IMR-90 (cell line): Measurements from ENCODE around the gene DISC1. TPM values are rescaled to one million over a fixed set of nuclear protein-coding genes. Genes with fewer than 3 reads are reported as not detected.

ENCODE experiments used
- ATAC-seq: fragments of 200-7000 bp; cut with Tn5 transposase; 2 replicates; pipeline ENCODE4 v1.9.1; 2020; ENCODE audit warnings: low read depth, mild to moderate bottlenecking, moderate library complexity
- BruUV-seq: library from RNA; stranded (reverse); fragments of 400-500 nt; replicated peaks from 2 replicates; lab custom pipeline; 2021; lab: Mats Ljungman, UMichigan
- CTCF ChIA-PET: fragments of 300-600 bp; formaldehyde crosslinking; extraction: SDS; loops from one replicate; lab custom pipeline; 2021; ENCODE audit warnings: antibody characterized with exemption; lab: Yijun Ruan, JAX
- POLR2A ChIA-PET: fragments of 300-600 bp; sonication (Branson Sonifier 250); formaldehyde crosslinking; loops from one replicate; lab custom pipeline; 2022; ENCODE audit warnings: antibody characterized with exemption; ENCODE audit not compliant: unreplicated experiment; lab: Charles Lee
- DNase-seq: peaks from one replicate; pipeline ENCODE4 v3.0.0; 2013
- H2AFZ ChIP-seq: replicated peaks from 2 replicates; pipeline ENCODE3; 2013; ENCODE audit warnings: low read length, mild to moderate bottlenecking; ENCODE audit not compliant: poor library complexity
- H2AK5ac ChIP-seq: 2 replicates; pipeline ENCODE4 v1.6.1; 2013; ENCODE audit warnings: low read depth, low read length, inconsistent platforms
- H2AK9ac ChIP-seq: replicated peaks from 2 replicates; pipeline ENCODE3; 2013; ENCODE audit warnings: mild to moderate bottlenecking, low read depth, low read length, moderate library complexity; ENCODE audit not compliant: poor library complexity
- H2BK120ac ChIP-seq: 2 replicates; pipeline ENCODE4 v1.6.1; 2013; ENCODE audit warnings: low read depth, low read length, inconsistent platforms
- H2BK15ac ChIP-seq: 3 replicates; pipeline ENCODE4 v1.6.1; 2013; ENCODE audit warnings: low read depth, low read length, inconsistent platforms
- H2BK20ac ChIP-seq: 2 replicates; pipeline ENCODE4 v1.6.1; 2013; ENCODE audit warnings: low read depth, mild to moderate bottlenecking, inconsistent platforms, low read length, moderate library complexity
- H2BK5ac ChIP-seq: 2 replicates; pipeline ENCODE4 v1.6.1; 2013; ENCODE audit warnings: mild to moderate bottlenecking, low read depth, low read length, inconsistent platforms; ENCODE audit not compliant: poor library complexity, severe bottlenecking
- H3K14ac ChIP-seq: replicated peaks from 2 replicates; pipeline ENCODE4 v1.6.1; 2013; ENCODE audit warnings: low read depth, low read length, inconsistent platforms
- H3K18ac ChIP-seq: 2 replicates; pipeline ENCODE4 v1.6.1; 2013; ENCODE audit warnings: low read depth, low read length, control low read depth
- H3K23ac ChIP-seq: 2 replicates; pipeline ENCODE4 v1.6.1; 2013; ENCODE audit warnings: low read depth, low read length, inconsistent platforms
- H3K27ac ChIP-seq: 2 replicates; pipeline ENCODE4 v1.5.1; 2013; ENCODE audit warnings: mild to moderate bottlenecking, control low read depth, low read length; ENCODE audit not compliant: insufficient read depth
- H3K27me3 ChIP-seq: 2 replicates; pipeline ENCODE4 v1.6.1; 2013; ENCODE audit warnings: low read length; ENCODE audit not compliant: control insufficient read depth, insufficient read depth
- H3K36me3 ChIP-seq: 2 replicates; pipeline ENCODE4 v1.6.1; 2013; ENCODE audit warnings: low read length, mixed read lengths; ENCODE audit not compliant: control insufficient read depth, insufficient read depth
- H3K4ac ChIP-seq: 2 replicates; pipeline ENCODE4 v1.6.1; 2013; ENCODE audit warnings: low read depth, low read length, inconsistent platforms
- H3K4me1 ChIP-seq: 2 replicates; pipeline ENCODE4 v1.6.1; 2013; ENCODE audit warnings: low read length, mixed read lengths; ENCODE audit not compliant: control insufficient read depth, insufficient read depth
- H3K4me2 ChIP-seq: 2 replicates; pipeline ENCODE4 v1.6.1; 2013; ENCODE audit warnings: low read depth, mild to moderate bottlenecking, control low read depth, low read length, moderate library complexity
- H3K4me3 ChIP-seq: 2 replicates; pipeline ENCODE4 v1.5.1; 2013; ENCODE audit warnings: low read depth, mild to moderate bottlenecking, control low read depth, low read length, moderate library complexity; ENCODE audit not compliant: insufficient read depth
- H3K56ac ChIP-seq: 2 replicates; pipeline ENCODE4 v1.6.1; 2013; ENCODE audit warnings: low read length, inconsistent platforms; ENCODE audit not compliant: insufficient read depth; ENCODE audit errors: extremely low read depth
- H3K79me1 ChIP-seq, 2 experiments: 2 replicates each; pipeline ENCODE4 v1.6.1; 2013; ENCODE audit warnings: low read length in 2 of 2, inconsistent platforms in 1 of 2, low read depth in 1 of 2
- H3K9ac ChIP-seq: 2 replicates; pipeline ENCODE4 v1.6.1; 2013; ENCODE audit warnings: low read depth, low read length, control low read depth
- H3K9me1 ChIP-seq: 2 replicates; pipeline ENCODE4 v1.6.1; 2013; ENCODE audit warnings: low read length, inconsistent platforms; ENCODE audit not compliant: insufficient read depth
- H3K9me3 ChIP-seq: 2 replicates; pipeline ENCODE4 v1.6.1; 2013; ENCODE audit warnings: low read length; ENCODE audit not compliant: control insufficient read depth, insufficient read depth
- H4K20me1 ChIP-seq: 2 replicates; pipeline ENCODE4 v1.6.1; 2013; ENCODE audit warnings: low read length, inconsistent platforms; ENCODE audit not compliant: insufficient read depth
- H4K5ac ChIP-seq: 2 replicates; pipeline ENCODE4 v1.6.1; 2013; ENCODE audit warnings: mild to moderate bottlenecking, low read depth, low read length, control low read depth
- H4K8ac ChIP-seq, 2 experiments: 2 replicates each; pipeline ENCODE4 v1.6.1; 2013; ENCODE audit warnings: low read depth in 2 of 2, low read length in 2 of 2, control low read depth in 1 of 2, inconsistent platforms in 1 of 2
- H4K91ac ChIP-seq: 2 replicates; pipeline ENCODE4 v1.6.1; 2013; ENCODE audit warnings: low read depth, low read length, inconsistent platforms; ENCODE audit not compliant: insufficient read depth
- BHLHE40 ChIP-seq: fragments of 150-350 bp; IDR thresholded peaks from 2 replicates; pipeline ENCODE4 v1.6.1; 2016; ENCODE audit warnings: mild to moderate bottlenecking, low read depth, low read length
- CTCF ChIP-seq: conservative IDR thresholded peaks from 2 replicates; pipeline ENCODE4 v1.5.1; 2012; ENCODE audit warnings: mild to moderate bottlenecking, low read depth, low read length, improper control_type of control experiment
- FOS ChIP-seq: fragments of 150-350 bp; IDR thresholded peaks from 2 replicates; pipeline ENCODE4 v1.6.1; 2016; ENCODE audit warnings: low read depth, low read length
- MAFK ChIP-seq: IDR thresholded peaks from 2 replicates; pipeline ENCODE4 v1.6.1; 2012; ENCODE audit warnings: low read depth, low read length, improper control_type of control experiment
- MAZ ChIP-seq: IDR thresholded peaks from 2 replicates; pipeline ENCODE4 v1.6.1; 2012; ENCODE audit warnings: low read depth, mild to moderate bottlenecking, low read length, improper control_type of control experiment, moderate library complexity, borderline replicate concordance
- MXI1 ChIP-seq: IDR thresholded peaks from 2 replicates; pipeline ENCODE4 v1.6.1; 2012; ENCODE audit warnings: low read depth, mild to moderate bottlenecking, low read length, moderate library complexity, borderline replicate concordance
- NFE2L2 ChIP-seq: fragments of 150-350 bp; IDR thresholded peaks from 2 replicates; pipeline ENCODE4 v1.6.1; 2016; ENCODE audit warnings: low read depth, mild to moderate bottlenecking, low read length
- POLR2A ChIP-seq: IDR thresholded peaks from 2 replicates; pipeline ENCODE4 v1.6.1; 2012; ENCODE audit warnings: mild to moderate bottlenecking, low read depth, low read length
- RAD21 ChIP-seq: IDR thresholded peaks from 2 replicates; pipeline ENCODE4 v1.6.1; 2012; ENCODE audit warnings: low read length, improper control_type of control experiment
- RCOR1 ChIP-seq: IDR thresholded peaks from 2 replicates; pipeline ENCODE4 v1.6.1; 2012; ENCODE audit warnings: mild to moderate bottlenecking, low read length, improper control_type of control experiment; ENCODE audit not compliant: insufficient replicate concordance
- RFX5 ChIP-seq: IDR thresholded peaks from 2 replicates; pipeline ENCODE4 v1.8.0; 2012; ENCODE audit warnings: low read depth, mild to moderate bottlenecking, low read length, moderate library complexity
- SMC3 ChIP-seq: fragments of 150-350 bp; IDR thresholded peaks from 2 replicates; pipeline ENCODE4 v1.6.1; 2016; ENCODE audit warnings: low read depth, mild to moderate bottlenecking, antibody characterized with exemption, low read length, moderate library complexity
- USF2 ChIP-seq: fragments of 150-350 bp; IDR thresholded peaks from 2 replicates; pipeline ENCODE4 v1.6.1; 2017; ENCODE audit warnings: mild to moderate bottlenecking, antibody characterized with exemption, low read length, low read depth
- WGBS, 2 experiments: methylation state at CpG; one replicate each; pipeline versions ENCODE4 v1.1.5 to v1.1.7; 2013; ENCODE audit warnings: missing lambda C conversion rate in 2 of 2; ENCODE audit not compliant: insufficient read length in 1 of 2; ENCODE audit errors: extremely low coverage in 2 of 2; 5-methylcytosine and 5-hydroxymethylcytosine counted together
- dilution Hi-C: fragments of 300-500 bp; cut with HindIII; formaldehyde crosslinking; loops from one replicate; pipeline ENCODE4 v1.14.3; 2018; ENCODE audit warnings: low sequenced_read_pairs; ENCODE audit not compliant: unreplicated experiment
- in situ Hi-C: fragments of 300-500 bp; cut with MboI; formaldehyde crosslinking; loops from 3 replicates; pipeline ENCODE4 v1.14.3; 2019; ENCODE audit warnings: low sequenced_read_pairs, inconsistent platforms, mixed read lengths
- intact Hi-C: fragments of 100-400 bp; cut with micrococcal nuclease; formaldehyde crosslinking; loops from 2 replicates; pipeline ENCODE4 v1.10.0; 2022
- polyA plus RNA-seq, 3 experiments: library from polyadenylated mRNA; depleted of rRNA; stranded (reverse); fragments of >200 nt; gene quantifications; 2 replicates each; pipeline ENCODE4 v1.2.3, GENCODE V29; 2012; ENCODE audit warnings: low replicate concordance in 1 of 3
- total RNA-seq: library from RNA; depleted of rRNA; stranded (reverse); fragments of >200 nt; gene quantifications from 2 replicates; pipeline ENCODE4 v1.2.3, GENCODE V29; 2012

The DISC1 gene
- total and polyA plus RNA-seq, 2 of the 4 experiments (the other 2 are of a cell fraction): 2.2 to 7.0 TPM

- TF ChIP-seq NFE2L2: no peak
- no peak for TF ChIP-seq CTCF
- TF ChIP-seq SMC3: no peak
- no peak for TF ChIP-seq FOS
Observed at GRCh38 chr1:231606712-231607111, 19.9 kb upstream of the DISC1 start (continued).

- in situ Hi-C loops: no loop called here
- ChIA-PET POLR2A (no interaction called here), CTCF (no interaction called here)
- TF ChIP-seq CTCF (no peak), RAD21 (no peak), RCOR1 (no peak), MAZ (no peak), FOS (no peak), POLR2A (no peak), MAFK (no peak), SMC3 (no peak), MXI1 (no peak), BHLHE40 (no peak), USF2 (no peak), RFX5 (no peak)
Observed at GRCh38 chr1:231610388-231610787, 16.2 kb upstream of the DISC1 start.

More at GRCh38 chr1:231610388-231610787, 16.2 kb upstream of the DISC1 start:
- intact Hi-C loops (no loop called here), dilution Hi-C loops (no loop called here)
- Histone ChIP-seq H2AK9ac (no peak overlapping the region), H3K23ac (no peak overlapping the region), H2BK5ac (no peak overlapping the region), H3K36me3 (no peaks in the 10 kb centered on the region), H3K4me3 (no peak overlapping the region), H3K27ac (no peak overlapping the region), H2BK15ac (no peak overlapping the region), H2BK120ac (no peak overlapping the region), H3K4ac (no peak overlapping the region), H4K5ac (no peak overlapping the region), H3K9me1 (no peaks in the 10 kb centered on the region), H3K27me3 (peaks cover 9% of the 10 kb centered on the region), H3K18ac (no peak overlapping the region), H4K20me1 (no peaks in the 10 kb centered on the region), H3K4me2 (no peak overlapping the region), H3K9ac (no peak overlapping the region), H2AFZ (no peak overlapping the region), H3K56ac (no peak overlapping the region), H2AK5ac (no peak overlapping the region), H4K91ac (no peak overlapping the region), H3K4me1 (no peaks in the 10 kb centered on the region), H3K14ac (no peak overlapping the region), H3K79me1 (no peaks in the 10 kb centered on the region), H2BK20ac (no peak overlapping the region), H3K9me3 (no peaks in the 10 kb centered on the region), H4K8ac (no peak overlapping the region)
- ATAC-seq (no peak), DNase-seq (no peak)
- BruUV-seq: no TSS peak
- WGBS, 2 experiments: no CpG with 5 or more reads among the region's 2 CpGs
